ENCODE measurements around the gene EXOSC6.

DNA sequence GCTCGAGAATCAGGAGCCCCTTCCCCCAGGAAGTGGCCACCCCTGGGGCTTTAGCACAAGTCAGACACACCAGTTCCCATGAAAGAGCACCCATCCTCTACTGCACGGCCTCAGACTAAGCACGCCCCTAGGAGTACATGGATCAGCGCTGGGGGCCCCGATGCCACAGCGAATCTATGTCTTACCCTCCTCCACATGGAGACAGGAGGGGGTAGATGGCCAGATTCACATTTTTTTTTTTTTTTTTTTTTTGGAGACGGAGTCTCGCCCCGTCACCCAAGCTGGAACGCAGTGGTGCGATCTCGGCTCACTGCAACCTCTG lies 3.2 kb upstream of the EXOSC6 start:
- TF ChIP-seq POLR2AphosphoS5 (IDR thresholded peaks at IDR 0.05; ENCODE audit: low read depth, low read length) (no peak), TAF1 (IDR thresholded peaks at IDR 0.05; ENCODE audit: borderline replicate concordance, insufficient read depth, low read length) (no peak)
- TF ChIP-seq, protein P1, sequence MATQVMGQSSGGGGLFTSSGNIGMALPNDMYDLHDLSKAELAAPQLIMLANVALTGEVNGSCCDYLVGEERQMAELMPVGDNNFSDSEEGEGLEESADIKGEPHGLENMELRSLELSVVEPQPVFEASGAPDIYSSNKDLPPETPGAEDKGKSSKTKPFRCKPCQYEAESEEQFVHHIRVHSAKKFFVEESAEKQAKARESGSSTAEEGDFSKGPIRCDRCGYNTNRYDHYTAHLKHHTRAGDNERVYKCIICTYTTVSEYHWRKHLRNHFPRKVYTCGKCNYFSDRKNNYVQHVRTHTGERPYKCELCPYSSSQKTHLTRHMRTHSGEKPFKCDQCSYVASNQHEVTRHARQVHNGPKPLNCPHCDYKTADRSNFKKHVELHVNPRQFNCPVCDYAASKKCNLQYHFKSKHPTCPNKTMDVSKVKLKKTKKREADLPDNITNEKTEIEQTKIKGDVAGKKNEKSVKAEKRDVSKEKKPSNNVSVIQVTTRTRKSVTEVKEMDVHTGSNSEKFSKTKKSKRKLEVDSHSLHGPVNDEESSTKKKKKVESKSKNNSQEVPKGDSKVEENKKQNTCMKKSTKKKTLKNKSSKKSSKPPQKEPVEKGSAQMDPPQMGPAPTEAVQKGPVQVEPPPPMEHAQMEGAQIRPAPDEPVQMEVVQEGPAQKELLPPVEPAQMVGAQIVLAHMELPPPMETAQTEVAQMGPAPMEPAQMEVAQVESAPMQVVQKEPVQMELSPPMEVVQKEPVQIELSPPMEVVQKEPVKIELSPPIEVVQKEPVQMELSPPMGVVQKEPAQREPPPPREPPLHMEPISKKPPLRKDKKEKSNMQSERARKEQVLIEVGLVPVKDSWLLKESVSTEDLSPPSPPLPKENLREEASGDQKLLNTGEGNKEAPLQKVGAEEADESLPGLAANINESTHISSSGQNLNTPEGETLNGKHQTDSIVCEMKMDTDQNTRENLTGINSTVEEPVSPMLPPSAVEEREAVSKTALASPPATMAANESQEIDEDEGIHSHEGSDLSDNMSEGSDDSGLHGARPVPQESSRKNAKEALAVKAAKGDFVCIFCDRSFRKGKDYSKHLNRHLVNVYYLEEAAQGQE (IDR thresholded peaks at IDR 0.05; ENCODE audit: insufficient read depth in 1 of 2, low read depth in 2 of 2, low read length in 2 of 2): no peak
